Activated T-helper 9 cell treated with anti-CD3 and anti-CD28 coated beads, Interleukin-2, amount 50 U/mL, for 16 hours (primary cell): ENCODE results near the gene GOLT1A.
"Not testable (repeated sequence)": the region's sequence is repeated elsewhere in the genome, so short reads cannot be mapped to it uniquely, and the experiment has no call there.

Experiments
- DNase-seq: peaks from one replicate; pipeline ENCODE4 v3.0.0-alpha.2; 2020; ENCODE audit warnings: low read depth

GOLT1A gene

DNA sequence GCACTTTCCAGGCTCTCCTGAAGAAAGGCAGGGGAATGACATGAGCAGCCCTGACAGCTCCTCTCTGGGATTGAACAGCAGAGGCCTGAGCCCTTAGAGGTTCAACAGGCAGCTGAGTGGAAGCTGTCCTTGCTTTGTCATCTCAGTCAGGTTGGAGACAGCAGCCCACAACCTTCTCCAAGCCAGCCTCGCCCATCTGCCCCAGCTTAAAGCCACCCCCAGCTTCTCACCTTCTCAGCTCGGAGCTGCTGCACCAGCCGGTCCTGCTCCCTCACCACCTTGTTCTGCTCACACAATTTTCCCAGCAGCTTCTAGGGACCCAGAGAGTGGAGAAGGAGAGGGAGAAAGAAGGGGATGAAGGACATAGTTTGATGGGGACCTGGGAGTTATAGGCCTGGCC, 35.2 kb upstream of the GOLT1A start:
- DNase-seq, result no peak

DNA sequence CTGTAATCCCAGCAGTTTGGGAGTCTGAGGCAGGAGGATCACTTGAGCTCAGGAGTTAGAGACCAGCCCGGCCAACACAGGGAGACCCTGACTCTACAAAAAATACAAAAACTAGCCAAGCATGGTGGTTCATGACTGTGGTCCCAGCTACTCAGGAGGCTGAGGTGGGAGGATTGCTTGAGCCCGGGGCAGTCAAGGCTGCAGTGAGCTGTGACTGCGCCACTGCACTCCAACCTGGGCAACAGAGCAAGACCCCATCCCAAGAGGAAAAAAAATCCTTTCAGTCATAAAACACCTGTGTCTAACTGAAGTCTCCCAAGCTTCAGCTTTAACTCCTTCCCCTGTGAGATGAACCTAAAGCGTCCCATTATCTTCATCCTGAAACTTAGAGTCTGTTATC, 33.1 kb upstream of the GOLT1A start:
- DNase-seq, result no peak

DNA sequence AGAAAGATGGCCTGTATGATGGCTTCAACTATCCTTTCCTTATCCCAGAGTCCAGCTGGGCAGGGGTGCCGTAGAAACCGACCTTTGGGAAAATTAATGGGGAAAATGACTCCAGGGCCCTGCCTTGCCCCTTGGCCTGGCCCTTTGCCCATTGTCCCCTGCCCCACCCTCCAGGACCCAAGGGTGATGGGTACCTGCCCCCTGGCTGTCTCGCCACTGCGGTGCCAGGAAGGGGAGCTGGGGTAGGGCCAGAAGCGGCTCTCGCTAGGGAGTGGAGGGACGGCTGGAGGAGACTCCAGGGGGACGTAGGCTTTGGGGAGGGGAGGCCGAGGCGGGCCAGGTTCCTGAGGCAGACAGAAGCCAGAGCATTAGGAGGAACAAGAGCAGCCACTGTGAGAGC, 29.1 kb upstream of the GOLT1A start:
- no peak for DNase-seq

DNA sequence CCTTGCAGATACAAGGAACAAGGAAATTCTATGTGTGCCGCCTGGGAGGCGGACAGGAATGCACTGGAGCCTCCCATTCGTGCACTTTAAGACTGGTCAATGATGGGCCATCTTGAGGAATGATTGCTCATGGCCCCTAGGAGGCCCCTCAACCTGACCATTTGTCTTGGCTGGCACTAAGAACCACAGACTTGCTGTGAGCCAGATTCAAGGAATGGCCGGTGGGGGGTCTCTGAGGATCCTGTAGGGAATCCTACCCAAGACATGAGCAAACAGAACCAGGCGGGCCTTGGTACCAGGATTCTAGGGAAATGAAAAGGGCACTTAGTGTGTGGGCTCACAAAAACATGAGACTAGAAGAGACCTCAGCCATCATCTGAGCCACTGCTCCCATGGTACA, 28.1 kb upstream of the GOLT1A start:
- no peak for DNase-seq

DNA sequence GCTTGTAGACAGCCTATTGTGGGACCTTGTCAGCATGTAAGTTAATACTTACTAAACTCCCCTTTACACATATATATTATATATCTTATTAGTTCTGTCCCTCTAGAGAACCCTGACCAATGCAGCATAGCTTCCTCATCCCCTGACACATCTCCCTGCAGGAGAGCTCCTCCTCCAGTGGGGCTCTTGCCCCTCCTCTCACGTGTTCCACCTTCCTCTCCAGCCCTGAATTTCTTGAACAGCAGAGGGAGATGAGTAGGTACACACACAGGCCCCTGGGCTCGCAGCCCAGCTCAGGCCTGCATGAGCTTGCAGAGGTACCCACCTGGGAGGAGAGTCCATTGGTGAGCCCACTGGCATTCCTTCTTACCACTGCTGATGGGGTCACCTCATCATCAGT, 27.3 kb upstream of the GOLT1A start:
- DNase-seq, result no peak

DNA sequence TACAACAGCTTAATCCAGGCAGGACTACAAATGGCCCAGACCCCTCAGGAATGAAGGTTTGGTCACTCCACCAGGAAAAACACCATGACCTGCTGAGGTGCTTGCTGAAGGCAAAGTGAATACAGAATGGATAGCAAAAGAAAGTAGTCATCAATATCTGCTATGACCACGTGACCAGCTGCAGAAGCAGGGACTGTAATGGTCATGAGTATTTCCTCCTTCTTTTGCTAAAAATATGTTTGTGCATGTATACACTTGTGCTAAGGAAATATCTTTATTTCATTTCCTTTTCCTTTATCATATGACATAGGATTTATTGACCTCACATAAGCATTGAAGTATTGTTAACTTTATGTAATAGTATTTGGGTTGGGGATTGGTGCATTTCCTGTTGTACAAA, 26.4 kb upstream of the GOLT1A start:
- DNase-seq, result no peak

DNA sequence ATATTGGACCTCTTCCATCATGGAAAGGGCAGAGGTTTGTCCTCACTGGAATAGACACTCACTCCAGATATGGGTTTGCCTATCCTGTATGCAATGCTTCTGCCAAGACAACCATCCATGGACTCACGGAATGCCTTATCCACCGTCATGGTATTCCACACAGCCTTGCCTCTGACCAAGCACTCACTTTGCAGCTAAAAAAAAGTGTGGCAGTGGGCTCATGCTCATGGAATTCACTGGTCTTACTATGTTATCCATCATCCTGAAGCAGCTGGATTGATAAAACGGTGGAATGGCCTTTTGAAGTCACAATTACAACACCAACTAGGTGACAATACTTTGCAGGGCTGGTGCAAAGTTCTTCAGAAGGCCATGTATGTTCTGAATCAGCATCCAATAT, 25.6 kb upstream of the GOLT1A start:
- not testable (repeated sequence) for DNase-seq

DNA sequence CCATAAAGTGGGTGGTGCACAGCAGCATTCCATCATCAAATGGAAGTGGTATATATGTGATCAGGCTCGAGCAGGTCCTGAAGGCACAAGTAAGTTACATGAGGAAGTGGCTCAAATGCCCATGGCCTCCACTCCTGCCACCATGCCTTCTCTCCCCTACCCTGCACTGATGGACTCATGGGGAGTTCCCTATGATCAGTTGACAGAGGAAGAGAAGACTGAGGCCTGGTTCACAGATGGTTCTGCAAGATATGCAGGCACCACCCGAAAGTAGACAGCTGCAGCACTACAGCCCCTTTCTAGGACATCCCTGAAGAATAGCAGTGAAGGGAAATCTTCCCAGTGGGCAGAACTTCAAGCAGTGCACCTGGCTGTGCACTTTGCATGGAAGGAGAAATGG, 24.7 kb upstream of the GOLT1A start:
- not testable (repeated sequence) for DNase-seq

DNA sequence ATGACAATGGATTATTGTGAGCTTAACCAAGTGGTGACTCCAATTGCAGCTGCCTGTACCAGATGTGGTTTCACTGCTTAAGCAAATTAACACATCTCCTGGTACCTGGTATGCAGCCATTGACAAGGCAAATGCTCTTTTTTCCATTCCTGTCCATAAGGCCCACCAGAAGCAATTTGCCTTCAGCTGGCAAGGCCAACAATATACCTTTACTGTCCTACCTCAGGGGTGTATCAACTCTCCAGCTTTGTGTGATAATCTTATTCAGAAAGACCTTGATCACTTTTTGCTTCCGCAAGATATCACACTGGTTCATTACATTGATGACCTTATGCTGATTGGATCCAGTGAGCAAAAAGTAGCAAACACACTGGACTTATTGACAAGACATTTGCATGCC, 23.7 kb upstream of the GOLT1A start:
- not testable (repeated sequence) for DNase-seq

DNA sequence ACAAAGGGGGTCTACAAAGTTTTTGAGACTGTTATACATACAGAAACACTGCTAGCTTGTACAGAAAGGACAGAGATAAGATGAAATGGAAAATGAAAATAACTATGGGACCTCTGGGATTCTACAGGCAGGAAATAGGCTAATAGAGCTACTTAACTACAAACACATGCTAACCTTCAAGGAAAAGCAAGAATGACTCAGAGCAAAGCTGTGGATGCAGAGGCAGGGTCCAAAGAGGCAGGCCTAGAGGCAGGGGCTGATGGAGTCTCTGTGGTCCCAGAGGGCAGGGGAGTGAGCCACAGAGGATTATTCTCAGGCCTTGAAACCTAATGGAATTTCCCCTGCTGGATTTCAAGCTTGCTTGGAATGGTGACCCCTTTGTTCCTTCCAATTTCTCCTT, 18.7 kb upstream of the GOLT1A start:
- no peak for DNase-seq

DNA sequence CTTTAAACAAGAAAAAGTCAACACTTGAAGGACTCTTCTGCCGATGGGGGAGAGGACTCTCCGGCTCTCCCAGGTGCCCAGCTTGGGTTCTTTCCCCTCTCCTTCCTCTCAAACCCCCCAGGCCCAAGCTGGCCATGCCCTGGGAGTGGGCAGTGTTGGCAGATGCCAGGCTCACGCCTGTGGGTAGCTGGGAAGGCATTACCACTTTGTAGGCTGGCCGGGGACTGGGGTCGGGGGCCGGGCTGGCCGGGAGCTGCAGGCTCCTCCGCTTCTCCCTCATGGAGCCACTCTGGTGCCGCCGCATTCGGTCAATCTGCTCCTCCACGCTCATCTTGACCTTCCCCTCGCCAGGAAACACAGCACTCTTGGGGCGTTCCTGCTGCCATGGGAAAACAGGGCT, 16.4 kb upstream of the GOLT1A start:
- DNase-seq, result no peak

DNA sequence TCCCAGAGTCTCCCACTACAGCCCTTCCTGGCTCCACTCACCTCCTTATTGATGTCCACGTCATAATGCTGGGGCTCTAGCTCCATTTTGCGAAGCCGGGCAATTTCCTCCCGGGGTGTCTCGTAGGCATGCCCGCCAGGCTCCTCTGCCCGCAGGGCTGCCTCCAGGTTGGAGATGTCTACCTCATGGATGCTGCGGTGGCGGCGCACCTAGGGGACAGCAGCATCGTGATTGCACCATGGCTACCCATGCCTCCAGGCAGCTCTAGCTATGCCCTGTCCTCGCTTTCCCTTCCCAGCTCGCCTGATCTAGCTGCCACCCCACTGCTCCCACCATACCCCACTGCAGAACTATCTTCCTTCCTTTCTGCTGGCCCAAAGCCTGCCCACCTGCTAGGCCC, 15.1 kb upstream of the GOLT1A start:
- no peak for DNase-seq

DNA sequence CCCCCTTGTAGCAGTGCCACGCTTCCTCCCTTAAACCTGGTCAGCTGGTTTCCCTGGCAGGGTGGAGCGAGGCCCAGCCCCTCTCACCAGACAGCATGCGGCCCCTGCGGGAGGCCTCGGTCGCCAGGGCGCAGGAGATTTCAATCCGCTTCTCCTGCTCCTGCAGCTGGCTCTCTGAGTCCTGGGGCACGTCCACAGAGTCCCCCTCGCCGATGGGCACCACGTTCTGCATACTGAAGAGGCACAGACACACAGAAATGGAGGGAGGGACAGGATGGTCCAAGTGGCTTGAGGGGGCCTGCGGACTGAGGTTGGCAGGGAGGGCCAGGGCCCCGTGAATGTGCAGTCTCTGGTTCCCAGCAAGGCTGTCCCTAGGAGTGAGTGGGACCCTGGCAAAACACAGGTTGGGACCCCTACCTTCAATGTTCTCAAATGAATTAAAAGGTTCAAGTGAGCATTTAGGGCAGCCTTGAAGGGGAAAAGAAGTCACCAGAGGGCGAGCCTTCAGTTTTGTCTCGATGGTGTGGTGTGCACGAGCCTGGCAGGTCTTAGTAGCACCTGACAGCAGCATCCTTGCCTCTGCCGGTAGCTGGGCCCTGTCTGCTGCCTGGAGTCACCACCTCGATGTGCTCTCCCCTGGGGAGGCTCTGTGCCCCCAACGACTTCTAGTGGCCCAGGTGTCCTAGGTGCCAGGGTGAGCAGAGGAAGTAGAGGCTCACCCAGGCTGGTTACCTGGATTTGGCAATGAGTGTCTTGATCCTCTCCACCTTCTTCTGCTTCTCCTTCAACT, 14.4 kb upstream of the GOLT1A start:
- DNase-seq, result no peak

DNA sequence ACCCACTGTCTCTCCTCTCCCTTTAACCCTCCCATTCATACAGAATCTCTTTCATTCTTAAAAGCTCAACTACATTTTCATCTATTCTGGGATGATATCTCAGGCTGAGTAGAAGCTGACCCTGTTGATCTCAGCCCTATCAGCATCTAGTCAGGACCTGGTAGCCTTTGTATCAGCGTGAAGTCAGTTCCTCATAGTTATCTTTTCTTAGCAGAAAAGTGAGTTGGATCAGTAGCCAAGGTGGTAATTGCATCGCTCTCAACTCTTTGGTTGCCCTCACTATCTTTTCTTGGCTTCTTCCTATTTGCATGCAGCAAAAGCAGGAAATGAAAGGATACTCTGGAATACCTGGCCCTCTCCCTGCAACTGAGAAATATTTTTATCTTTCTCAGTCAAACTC, 13.6 kb upstream of the GOLT1A start:
- DNase-seq, result no peak

DNA sequence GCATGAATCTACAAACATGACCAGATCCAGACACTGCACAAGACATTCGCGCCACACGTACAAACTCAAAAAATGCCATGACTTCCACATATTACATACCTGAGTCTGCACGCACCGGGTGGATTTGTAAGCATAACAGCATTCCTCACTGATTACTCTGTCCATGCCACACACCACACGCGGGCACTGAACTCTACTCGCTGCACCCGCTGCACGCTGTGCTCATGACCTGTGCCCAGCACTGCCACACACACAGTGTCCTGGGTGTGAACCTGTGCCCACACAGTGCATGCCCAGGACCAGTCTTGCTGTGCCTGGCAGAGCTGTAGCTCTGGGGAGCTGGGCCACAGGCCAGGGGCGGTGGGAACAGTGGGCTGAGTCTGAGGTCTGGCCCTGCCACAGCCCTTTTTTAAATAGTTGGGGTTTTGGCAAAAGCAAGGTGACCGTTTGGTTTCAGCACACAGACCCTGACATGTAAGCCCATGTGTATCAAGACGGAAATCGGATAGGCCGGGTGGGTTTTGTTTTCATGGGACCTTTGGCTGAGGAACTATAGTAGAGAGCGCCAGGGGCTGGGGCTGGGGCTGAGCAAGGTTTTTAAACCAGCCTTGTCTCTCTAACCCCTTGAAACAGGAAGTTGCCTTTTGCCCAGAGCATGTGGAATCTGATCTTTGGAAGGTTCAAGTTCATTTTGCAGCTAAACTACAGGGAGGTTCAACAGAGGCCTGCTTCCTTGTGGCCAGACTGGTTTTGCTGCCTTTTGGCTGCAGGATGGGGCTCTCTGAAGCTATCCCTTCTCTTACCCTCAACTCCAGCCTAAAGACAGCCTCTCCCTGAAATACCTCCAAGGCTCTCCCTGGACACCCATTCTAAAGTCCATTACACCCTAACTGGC, 12.3 kb upstream of the GOLT1A start:
- no peak for DNase-seq

DNA sequence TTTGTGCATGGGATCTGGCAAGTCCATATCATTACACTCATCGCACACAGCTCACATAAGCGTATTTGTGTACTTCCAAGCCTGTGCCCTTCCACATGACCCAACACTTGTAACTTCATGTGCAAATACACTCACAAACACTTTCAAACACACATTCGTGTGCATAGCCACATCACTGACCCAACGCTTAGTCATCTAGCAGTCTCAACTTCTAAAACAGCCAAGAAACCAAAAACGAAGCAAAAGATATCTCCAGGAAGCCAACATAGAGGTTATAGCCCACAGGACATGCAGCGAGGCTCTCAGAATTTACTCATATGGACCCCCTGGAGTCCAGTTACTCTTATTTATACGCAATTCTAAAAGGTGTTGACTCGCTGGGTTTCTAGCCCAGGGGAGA, 10.9 kb upstream of the GOLT1A start:
- no peak for DNase-seq

DNA sequence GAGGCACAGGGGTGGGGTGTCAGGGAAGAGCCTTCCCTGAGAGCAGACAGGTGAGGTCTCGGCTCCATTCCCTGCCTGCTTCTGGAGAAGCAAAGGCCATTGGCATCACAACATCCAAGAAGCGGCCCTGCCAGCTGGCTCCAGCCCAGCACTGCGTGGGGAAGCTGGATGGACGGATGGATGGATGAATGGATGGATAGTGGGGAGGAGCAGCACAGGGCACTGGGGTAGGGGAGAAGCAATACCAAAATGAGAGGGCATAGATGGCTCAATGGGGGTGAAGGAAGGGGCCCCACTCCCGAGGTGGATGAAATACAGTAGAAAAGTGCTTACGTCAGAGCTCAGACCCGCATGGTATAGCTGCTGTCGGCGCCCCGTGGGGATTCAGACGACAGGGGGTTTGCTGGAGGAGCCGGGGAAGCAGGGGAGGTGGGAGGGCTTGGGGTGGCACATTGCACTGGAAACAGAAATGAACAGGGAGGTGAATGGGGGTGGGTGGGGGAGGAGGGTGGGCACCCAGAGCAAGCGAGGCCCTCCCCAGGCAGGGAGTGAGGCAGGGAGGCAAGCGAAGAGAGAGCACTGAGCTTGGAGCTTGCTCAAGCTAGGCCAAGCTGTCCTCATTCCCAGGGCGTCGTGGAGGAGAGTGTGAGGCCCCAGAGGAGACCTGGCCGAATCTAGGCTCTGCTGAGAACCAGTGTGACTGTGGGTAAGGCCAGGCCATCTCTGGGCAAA, 9.5 kb upstream of the GOLT1A start:
- no peak for DNase-seq

DNA sequence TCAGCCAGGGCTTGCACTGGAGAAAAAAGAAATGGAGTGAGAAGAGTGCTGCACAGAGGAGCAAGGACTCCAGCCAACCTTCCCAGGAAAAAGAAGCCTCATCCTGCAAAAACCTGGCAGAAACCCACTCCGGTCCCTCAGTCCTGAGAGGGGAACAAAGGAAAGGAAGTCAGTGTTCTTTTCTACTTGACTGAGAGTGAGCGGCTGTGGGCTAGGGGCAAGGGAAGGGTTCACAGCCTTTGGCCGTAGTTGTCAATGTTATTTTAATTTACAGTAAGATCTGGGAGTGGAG, 8.9 kb upstream of the GOLT1A start:
- DNase-seq, result no peak

DNA sequence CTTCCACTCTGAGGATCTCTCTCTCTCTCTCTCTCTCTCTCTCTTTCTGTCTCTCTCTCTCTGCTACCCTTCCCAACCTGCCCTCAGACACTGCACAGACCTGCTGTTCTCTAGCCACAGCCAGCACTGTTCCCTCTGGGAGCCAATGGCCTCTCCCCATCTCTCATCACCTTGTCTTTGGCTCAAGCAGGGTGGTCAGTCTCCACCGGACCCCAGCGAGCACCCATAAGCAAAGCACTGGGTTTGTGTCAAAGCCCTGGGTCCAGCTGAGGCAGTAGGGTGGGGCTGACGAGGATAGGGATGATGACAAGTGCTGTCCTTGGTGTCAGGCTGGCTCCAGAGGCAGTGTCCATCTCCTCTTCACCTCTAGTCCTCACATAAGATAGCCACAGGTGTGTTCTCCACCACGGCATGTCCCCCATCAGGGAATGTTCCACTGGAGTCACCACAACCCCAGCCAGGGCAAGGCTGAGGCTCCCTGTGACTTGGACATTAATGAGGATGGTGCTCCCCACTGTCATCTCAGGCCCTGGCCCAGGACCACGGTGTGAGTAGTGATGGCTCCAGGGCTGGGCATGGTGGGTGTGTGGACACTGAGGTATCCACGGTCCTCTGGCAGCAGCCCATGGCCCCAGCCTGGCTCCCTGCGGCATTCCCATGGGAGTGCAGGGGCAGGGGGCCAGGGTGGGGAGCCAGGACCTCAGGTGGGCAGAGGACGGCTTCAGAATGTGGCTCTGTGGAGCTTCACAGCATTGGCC, 8.4 kb upstream of the GOLT1A start:
- no peak for DNase-seq

DNA sequence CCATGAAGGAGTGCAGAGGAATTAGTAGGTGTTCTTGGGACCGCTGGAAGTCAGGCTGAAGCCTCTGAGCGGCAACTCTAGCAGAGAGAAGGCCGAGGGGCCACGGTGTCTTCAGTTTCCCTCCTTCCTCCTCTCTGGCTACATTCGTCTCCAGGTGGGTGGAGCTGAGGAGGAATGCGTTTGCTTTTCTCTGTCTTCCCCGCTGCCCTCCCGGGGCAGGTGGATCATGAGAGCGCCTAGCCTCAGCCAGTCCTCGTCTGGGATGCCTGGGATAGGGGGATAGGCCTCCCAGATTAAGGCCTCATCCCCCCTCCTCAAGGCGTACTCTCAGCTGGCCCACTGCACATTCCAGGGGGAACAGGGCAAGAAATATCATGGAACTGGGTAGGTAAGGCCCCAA, 7.5 kb upstream of the GOLT1A start:
- no peak for DNase-seq

DNA sequence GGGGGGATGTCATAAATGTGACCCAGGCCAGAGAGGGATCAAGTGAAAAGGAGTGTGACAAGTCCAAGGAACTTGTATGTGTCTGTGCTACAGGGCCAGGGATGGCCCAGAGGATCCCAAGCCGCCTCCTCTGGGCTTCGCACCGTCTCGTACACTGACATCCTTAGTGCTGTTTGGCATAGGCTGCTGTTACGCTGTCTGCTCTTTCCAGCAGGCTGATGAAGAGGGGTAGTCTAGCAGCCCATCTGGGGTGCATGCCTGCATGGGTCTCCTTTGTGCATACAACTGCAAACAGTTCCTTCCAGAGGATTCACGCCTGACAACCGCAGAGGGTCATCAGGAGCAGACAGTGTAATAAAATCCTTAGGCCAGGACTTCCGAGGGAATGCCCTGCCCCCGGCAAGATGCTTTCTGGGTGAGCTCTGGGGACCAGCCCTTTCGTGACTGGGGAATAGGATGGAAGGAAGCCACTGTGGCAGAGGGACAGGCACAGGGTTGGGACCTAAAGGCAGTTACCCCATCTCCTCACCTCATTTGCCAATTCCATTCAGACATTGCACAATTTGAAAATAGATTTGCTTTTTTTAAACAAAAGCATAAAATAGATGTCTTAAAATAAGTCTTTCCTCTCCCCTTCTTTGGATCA, 6.3 kb upstream of the GOLT1A start:
- DNase-seq, result no peak

DNA sequence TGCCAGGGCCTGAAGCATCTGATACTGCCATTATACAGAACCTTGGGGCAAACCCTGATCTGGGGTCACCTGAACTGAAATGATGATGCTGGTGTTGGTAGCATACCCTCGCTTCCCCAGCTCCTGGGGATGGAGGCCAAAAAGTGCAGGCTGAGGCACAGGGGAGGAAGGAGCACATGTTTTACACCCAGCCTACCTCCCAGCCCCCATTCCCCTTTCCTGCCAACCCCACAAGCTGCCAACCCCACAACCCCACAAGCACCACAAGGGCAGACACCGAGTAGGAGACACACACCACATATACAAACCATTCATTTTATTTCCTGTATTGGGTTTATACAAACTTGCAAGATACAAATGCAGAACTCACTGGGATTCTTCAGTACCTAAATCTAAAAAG, 4.8 kb upstream of the GOLT1A start:
- no peak for DNase-seq
